GM15510 (cell line): ENCODE measurements around the gene CFAP46.

Experiments used
- POLR2A ChIP-seq: IDR thresholded peaks from 3 replicates; pipeline ENCODE4 v1.6.1; 2011; ENCODE audit warnings: borderline replicate concordance; ENCODE audit not compliant: insufficient read length; ENCODE audit errors: extremely low read depth

The CFAP46 gene

GRCh38 chr10:132880128-132880981 lies 62.0 kb downstream of the CFAP46 start:
- no peak for TF ChIP-seq POLR2A

- no peak for TF ChIP-seq POLR2A
These were observed 62.8 kb downstream of the CFAP46 start for GRCh38 chr10:132879408-132880127.

- TF ChIP-seq POLR2A, result no peak
These were observed 63.5 kb downstream of the CFAP46 start for GRCh38 chr10:132878730-132879407.

- no peak for TF ChIP-seq POLR2A
These were observed 64.2 kb downstream of the CFAP46 start for GRCh38 chr10:132878091-132878729.

- no peak for TF ChIP-seq POLR2A
These were observed 64.9 kb downstream of the CFAP46 start for GRCh38 chr10:132877473-132877872.

GRCh38 chr10:132876993-132877431 lies 65.4 kb downstream of the CFAP46 start:
- TF ChIP-seq POLR2A, result no peak

- TF ChIP-seq POLR2A, result no peak
These were observed 66.1 kb downstream of the CFAP46 start for GRCh38 chr10:132876131-132876860.

- TF ChIP-seq POLR2A, result no peak
These were observed 66.9 kb downstream of the CFAP46 start for GRCh38 chr10:132875435-132875834.

GRCh38 chr10:132873395-132873794 lies 69.0 kb downstream of the CFAP46 start:
- TF ChIP-seq POLR2A, result no peak

- no peak for TF ChIP-seq POLR2A
These were observed 69.7 kb downstream of the CFAP46 start for GRCh38 chr10:132872658-132873057.

- TF ChIP-seq POLR2A, result no peak
These were observed 71.9 kb downstream of the CFAP46 start for GRCh38 chr10:132870426-132870825.

GRCh38 chr10:132869621-132870020 lies 72.7 kb downstream of the CFAP46 start:
- TF ChIP-seq POLR2A, result no peak

GRCh38 chr10:132868995-132869394 lies 73.4 kb downstream of the CFAP46 start:
- no peak for TF ChIP-seq POLR2A
